OCI-LY1 (cell line): ENCODE results near the gene CLEC16A.

Source experiments
- EZH2 ChIP-seq: fragments of 200-600 bp; sonication (generic), shearing (Covaris generic); IDR thresholded peaks from 2 replicates; pipeline ENCODE4 v1.8.0; 2017; ENCODE audit warnings: borderline replicate concordance, mixed run types, mild to moderate bottlenecking, antibody characterized with exemption, low read length, moderate library complexity, mixed read lengths
- TF ChIP-seq, protein P1 (sequence below): fragments of 200-600 bp; sonication (generic), shearing (Covaris generic); IDR thresholded peaks from 2 replicates; pipeline ENCODE4 v1.5.1; 2017; ENCODE audit warnings: mild to moderate bottlenecking, antibody characterized with exemption, low read length, moderate library complexity, mixed read lengths

DNA sequence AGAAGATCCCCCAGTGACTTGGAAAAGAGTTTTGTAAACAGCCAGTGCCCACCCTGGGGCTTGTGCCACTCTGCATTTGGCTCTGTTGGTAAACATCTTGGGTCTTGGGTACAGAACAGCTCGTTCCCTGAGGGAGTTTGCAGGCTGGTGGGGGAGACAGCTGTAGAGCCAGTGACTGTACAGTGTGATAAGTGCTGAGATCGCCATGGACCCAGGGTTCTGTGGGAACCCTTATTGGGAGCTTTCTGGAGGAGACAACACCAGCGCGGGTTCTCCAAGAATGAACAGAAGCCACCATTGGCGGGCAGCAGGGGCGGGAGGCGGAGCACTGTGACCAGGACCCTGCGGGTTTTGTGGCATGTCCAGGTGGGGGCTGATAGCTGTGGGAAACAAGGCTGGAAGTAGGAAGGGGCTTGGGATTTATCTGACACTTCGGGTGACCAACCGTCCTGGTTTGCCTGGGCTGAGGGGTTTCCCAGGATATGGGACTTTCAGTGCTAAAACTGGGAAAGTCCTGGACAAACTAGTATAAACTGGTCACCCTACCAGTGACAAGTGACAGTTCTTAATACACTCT lies 2.9 kb downstream of the CLEC16A start:
- TF ChIP-seq, protein P1, sequence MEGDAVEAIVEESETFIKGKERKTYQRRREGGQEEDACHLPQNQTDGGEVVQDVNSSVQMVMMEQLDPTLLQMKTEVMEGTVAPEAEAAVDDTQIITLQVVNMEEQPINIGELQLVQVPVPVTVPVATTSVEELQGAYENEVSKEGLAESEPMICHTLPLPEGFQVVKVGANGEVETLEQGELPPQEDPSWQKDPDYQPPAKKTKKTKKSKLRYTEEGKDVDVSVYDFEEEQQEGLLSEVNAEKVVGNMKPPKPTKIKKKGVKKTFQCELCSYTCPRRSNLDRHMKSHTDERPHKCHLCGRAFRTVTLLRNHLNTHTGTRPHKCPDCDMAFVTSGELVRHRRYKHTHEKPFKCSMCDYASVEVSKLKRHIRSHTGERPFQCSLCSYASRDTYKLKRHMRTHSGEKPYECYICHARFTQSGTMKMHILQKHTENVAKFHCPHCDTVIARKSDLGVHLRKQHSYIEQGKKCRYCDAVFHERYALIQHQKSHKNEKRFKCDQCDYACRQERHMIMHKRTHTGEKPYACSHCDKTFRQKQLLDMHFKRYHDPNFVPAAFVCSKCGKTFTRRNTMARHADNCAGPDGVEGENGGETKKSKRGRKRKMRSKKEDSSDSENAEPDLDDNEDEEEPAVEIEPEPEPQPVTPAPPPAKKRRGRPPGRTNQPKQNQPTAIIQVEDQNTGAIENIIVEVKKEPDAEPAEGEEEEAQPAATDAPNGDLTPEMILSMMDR: no peak
- no peak for TF ChIP-seq EZH2
